HG02885 (cell line): Measurements from ENCODE around the gene SRPK3.

Source experiments
- ATAC-seq: cut with Tn5 transposase; IDR thresholded peaks from one replicate; pipeline ENCODE4 v1.9.1; 2021; ENCODE audit warnings: mild to moderate bottlenecking; ENCODE audit not compliant: unreplicated experiment, poor library complexity

SRPK3 gene

GRCh38 chrX:153769158-153769864, 11.5 kb upstream of the SRPK3 start:
- ATAC-seq: no peak

- ATAC-seq: no peak
Measured at GRCh38 chrX:153769865-153770600, 10.8 kb upstream of the SRPK3 start.

GRCh38 chrX:153770601-153771414, 10.0 kb upstream of the SRPK3 start:
- ATAC-seq: no peak

- no peak for ATAC-seq
Measured at GRCh38 chrX:153771415-153772315, 9.2 kb upstream of the SRPK3 start.

- no peak for ATAC-seq
Measured at GRCh38 chrX:153772316-153773217, 8.3 kb upstream of the SRPK3 start.

- no peak for ATAC-seq
Measured at GRCh38 chrX:153773218-153773611, 7.6 kb upstream of the SRPK3 start.

- ATAC-seq: no peak
Measured at GRCh38 chrX:153773741-153774575, 6.9 kb upstream of the SRPK3 start.

- ATAC-seq: no peak
Measured at GRCh38 chrX:153774576-153775292, 6.1 kb upstream of the SRPK3 start.

- ATAC-seq: no peak
Measured at GRCh38 chrX:153775293-153776119, 5.3 kb upstream of the SRPK3 start.

GRCh38 chrX:153776120-153776599, 4.7 kb upstream of the SRPK3 start:
- ATAC-seq: no peak

GRCh38 chrX:153776611-153777045, 4.2 kb upstream of the SRPK3 start:
- no peak for ATAC-seq

- ATAC-seq: no peak
Measured at GRCh38 chrX:153777261-153778090, 3.4 kb upstream of the SRPK3 start.

GRCh38 chrX:153778181-153778580, 2.7 kb upstream of the SRPK3 start:
- no peak for ATAC-seq

GRCh38 chrX:153778684-153779101, 2.1 kb upstream of the SRPK3 start:
- no peak for ATAC-seq

- no peak for ATAC-seq
Measured at GRCh38 chrX:153779891-153780677, 757 bp upstream of the SRPK3 start.
